Measurements from ENCODE around the gene WDR81. TPM values are rescaled to one million over a fixed set of nuclear protein-coding genes. Genes with fewer than 3 reads are reported as not detected.
"Not testable (repeated sequence)": the region's sequence is repeated elsewhere in the genome, so short reads cannot be mapped to it uniquely, and the experiment has no call there.

The WDR81 gene
- total RNA-seq, 2 donors from 2014 or later: 15.4 to 16.1 TPM

- DNase-seq: no peak
- no peak for ATAC-seq
- intact Hi-C loops (cut with DNase I): loop anchor here in 1 of 2 donors (5.0 kb wide), 1 partner anchor 39 kb away; no protein-coding TSS in a partner anchor
Measured at GRCh38 chr17:1710807-1711553, 13.5 kb upstream of the WDR81 start.

GRCh38 chr17:1711804-1712203, 12.7 kb upstream of the WDR81 start:
- intact Hi-C loops (cut with DNase I): loop anchor here in 1 of 2 donors (5.0 kb wide), 1 partner anchor 40 kb away; no protein-coding TSS in a partner anchor
- no peak for ATAC-seq
- DNase-seq: no peak

- intact Hi-C loops (cut with DNase I): loop anchor here in 1 of 2 donors (5.0 kb wide), 1 partner anchor 40 kb away; no protein-coding TSS in a partner anchor
- DNase-seq (no peak), ATAC-seq (no peak)
Measured at GRCh38 chr17:1712271-1712670, 12.2 kb upstream of the WDR81 start.

- intact Hi-C loops (cut with DNase I): loop anchor here in 1 of 2 donors (5.0 kb wide), 1 partner anchor 41 kb away; no protein-coding TSS in a partner anchor
- DNase-seq (no peak), ATAC-seq (no peak)
Measured at GRCh38 chr17:1713160-1713877, 11.2 kb upstream of the WDR81 start.

- no peak for DNase-seq
- intact Hi-C loops (cut with DNase I): loop anchor here in 1 of 2 donors (5.0 kb wide), 1 partner anchor 42 kb away; no protein-coding TSS in a partner anchor
- no peak for ATAC-seq
Measured at GRCh38 chr17:1713878-1714426, 10.6 kb upstream of the WDR81 start.

GRCh38 chr17:1714427-1714979, 10.0 kb upstream of the WDR81 start:
- DNase-seq (peak; percentile 99), ATAC-seq (peak; percentile 56 to 57)
- intact Hi-C loops (cut with DNase I): loop anchor here in 1 of 2 donors (5.0 kb wide), 1 partner anchor 42 kb away; no protein-coding TSS in a partner anchor

GRCh38 chr17:1714980-1715802, 9.3 kb upstream of the WDR81 start:
- DNase-seq: peak; percentile 94
- intact Hi-C loops (cut with DNase I): loop anchor here in 1 of 2 donors (5.0 kb wide), 2 partner anchors 43 to 312 kb away; partner anchors contain the start of gene RTN4RL1
- peak; percentile 51 to 61 for ATAC-seq

GRCh38 chr17:1715803-1716075, 8.8 kb upstream of the WDR81 start:
- intact Hi-C loops (cut with DNase I): loop anchor here in 1 of 2 donors (2.0 to 5.0 kb wide), 2 partner anchors 71 to 312 kb away; partner anchors contain the start of gene RTN4RL1
- no peak for ATAC-seq
- DNase-seq: no peak

GRCh38 chr17:1716076-1716911, 8.2 kb upstream of the WDR81 start:
- peak; percentile 100 for DNase-seq
- ATAC-seq: peak; percentile 74 to 79
- intact Hi-C loops (cut with DNase I): loop anchor here in 1 of 2 donors (2.0 to 5.0 kb wide), 2 partner anchors 71 to 311 kb away; partner anchors contain the start of gene RTN4RL1

- peak; percentile 92 for DNase-seq
- peak; percentile 57 to 70 for ATAC-seq
- intact Hi-C loops (cut with DNase I): loop anchor here in 1 of 2 donors (2.0 to 5.0 kb wide), 2 partner anchors 70 to 310 kb away; partner anchors contain the start of gene RTN4RL1
Measured at GRCh38 chr17:1716912-1717695, 7.4 kb upstream of the WDR81 start.

- ATAC-seq (no peak), DNase-seq (peak; percentile 37)
- intact Hi-C loops (cut with DNase I): loop anchor here in 1 of 2 donors (5.0 kb wide), 1 partner anchor 309 kb away; the partner anchor contains the start of gene RTN4RL1
Measured at GRCh38 chr17:1718362-1719165, 5.9 kb upstream of the WDR81 start.

GRCh38 chr17:1720856-1721386, 3.6 kb upstream of the WDR81 start:
- DNase-seq: peak; percentile 67
- ATAC-seq: no peak
- intact Hi-C loops (cut with DNase I): loop anchor here (5.0 kb wide), 2 partner anchors 61 to 156 kb away; no protein-coding TSS in a partner anchor

GRCh38 chr17:1722022-1722421, 2.5 kb upstream of the WDR81 start:
- intact Hi-C loops (cut with DNase I): loop anchor here (5.0 kb wide), 2 partner anchors 60 to 155 kb away; no protein-coding TSS in a partner anchor
- DNase-seq, ATAC-seq: not testable (repeated sequence)

- DNase-seq: no peak
- ATAC-seq: peak; percentile 65 to 68
- intact Hi-C loops (cut with DNase I): loop anchor here (5.0 kb wide), 2 partner anchors 57 to 152 kb away; no protein-coding TSS in a partner anchor
Measured at GRCh38 chr17:1724869-1725641, 551 bp downstream of the WDR81 start.

All from left cardiac atrium (tissue), 4 donors.